HG03354 (cell line): ENCODE measurements around the gene COTL1.

ENCODE experiments used
- ATAC-seq: cut with Tn5 transposase; IDR thresholded peaks from one replicate; pipeline ENCODE4 v1.9.1; 2021; ENCODE audit warnings: mild to moderate bottlenecking; ENCODE audit not compliant: unreplicated experiment, poor library complexity, severe bottlenecking

Gene COTL1

GRCh38 chr16:84600343-84601229 is 17.3 kb downstream of the COTL1 start:
- ATAC-seq = peak; percentile 74

DNA sequence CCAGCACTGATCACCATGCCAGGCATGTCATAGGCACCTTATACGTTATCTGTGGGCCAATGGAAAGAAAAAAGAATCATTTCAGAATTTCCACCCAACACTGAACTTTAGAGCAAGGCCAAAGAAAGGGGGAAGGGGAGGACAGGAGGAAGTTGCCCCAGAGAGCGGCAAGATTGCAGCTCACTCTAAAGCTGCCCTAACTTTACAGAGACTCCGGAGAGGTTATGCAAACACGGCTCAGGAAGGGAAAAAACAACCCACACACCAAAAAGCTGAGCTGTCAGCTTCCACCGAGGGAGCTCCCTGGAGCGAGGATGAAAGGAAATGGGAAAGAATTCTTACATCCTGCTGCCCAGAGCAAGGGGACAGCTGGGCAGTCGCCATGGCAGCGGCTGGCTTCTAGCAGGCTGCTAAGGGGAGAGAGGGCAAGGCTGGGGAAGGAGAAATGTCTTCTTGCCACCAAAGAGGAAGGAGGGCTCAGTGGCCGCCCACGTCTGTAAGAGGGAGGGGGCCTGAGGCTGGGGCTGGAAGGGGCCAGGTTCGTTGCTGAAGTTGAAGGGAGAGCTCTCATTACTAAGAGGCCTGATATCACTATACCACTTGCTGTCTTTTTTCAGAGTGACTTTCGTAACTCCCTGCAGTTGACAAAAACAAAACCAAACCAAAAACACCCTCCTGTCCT is 18.2 kb downstream of the COTL1 start:
- peak; percentile 39 for ATAC-seq

- ATAC-seq = no peak
These were observed 19.5 kb downstream of the COTL1 start for GRCh38 chr16:84598360-84598759.

- ATAC-seq = no peak
These were observed 19.9 kb downstream of the COTL1 start for GRCh38 chr16:84597931-84598351.

DNA sequence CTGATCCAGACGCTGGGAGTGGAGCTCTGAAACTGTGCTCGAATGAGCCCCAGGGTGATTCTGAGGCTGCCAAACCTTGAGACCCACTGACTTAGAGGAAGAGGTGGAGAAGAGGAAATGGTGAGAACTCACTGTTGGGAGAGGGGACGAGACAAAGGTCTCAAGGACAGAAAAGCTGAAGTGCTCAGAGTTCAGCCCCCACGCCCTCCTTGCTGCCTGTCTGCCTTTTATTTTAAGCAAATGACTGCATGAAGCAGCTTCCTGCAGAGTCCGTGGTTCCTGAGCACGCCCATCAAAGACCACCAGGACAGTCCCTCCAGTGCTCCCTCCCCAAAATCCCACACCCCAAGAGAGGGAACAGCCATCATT is 20.4 kb downstream of the COTL1 start:
- no peak for ATAC-seq

DNA sequence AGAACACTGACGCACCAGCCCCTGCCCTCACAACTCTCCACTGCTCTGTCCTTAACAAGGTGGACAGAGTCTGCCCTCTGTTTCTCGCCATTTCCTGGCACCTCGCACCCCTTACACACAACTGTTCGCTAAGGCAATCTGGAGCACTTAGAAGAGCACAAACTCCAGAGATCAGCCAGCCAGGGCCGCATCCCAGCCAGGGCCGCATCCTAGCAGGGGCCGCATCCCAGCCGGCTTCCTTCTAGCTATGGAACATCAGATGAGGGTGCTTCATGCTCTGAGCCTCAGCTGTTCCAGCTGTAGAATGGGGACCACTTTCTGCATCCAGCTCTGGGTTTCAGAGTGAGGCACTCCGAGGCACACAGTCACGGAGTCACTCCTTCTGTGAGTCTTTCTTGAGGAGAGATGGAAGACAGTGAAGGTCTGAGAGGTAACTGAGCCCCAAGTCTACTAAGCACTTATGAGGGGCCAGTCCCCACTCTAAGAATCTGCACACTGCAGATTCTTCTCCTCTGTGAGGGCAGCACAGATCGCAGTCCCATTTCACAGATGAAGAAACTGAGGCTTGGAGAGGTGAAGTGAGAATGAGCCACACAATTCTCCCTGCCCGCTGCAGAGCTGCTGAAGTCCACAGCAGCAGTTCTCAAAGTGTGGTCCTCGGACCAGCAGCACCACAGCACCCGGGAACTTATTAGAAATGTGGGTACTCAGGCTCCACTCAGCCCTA is 20.9 kb downstream of the COTL1 start:
- ATAC-seq = no peak

GRCh38 chr16:84596161-84596560 is 21.7 kb downstream of the COTL1 start:
- ATAC-seq = no peak

- ATAC-seq = no peak
These were observed 22.8 kb downstream of the COTL1 start for GRCh38 chr16:84595052-84595481.

GRCh38 chr16:84594725-84595038 is 23.2 kb downstream of the COTL1 start:
- no peak for ATAC-seq

DNA sequence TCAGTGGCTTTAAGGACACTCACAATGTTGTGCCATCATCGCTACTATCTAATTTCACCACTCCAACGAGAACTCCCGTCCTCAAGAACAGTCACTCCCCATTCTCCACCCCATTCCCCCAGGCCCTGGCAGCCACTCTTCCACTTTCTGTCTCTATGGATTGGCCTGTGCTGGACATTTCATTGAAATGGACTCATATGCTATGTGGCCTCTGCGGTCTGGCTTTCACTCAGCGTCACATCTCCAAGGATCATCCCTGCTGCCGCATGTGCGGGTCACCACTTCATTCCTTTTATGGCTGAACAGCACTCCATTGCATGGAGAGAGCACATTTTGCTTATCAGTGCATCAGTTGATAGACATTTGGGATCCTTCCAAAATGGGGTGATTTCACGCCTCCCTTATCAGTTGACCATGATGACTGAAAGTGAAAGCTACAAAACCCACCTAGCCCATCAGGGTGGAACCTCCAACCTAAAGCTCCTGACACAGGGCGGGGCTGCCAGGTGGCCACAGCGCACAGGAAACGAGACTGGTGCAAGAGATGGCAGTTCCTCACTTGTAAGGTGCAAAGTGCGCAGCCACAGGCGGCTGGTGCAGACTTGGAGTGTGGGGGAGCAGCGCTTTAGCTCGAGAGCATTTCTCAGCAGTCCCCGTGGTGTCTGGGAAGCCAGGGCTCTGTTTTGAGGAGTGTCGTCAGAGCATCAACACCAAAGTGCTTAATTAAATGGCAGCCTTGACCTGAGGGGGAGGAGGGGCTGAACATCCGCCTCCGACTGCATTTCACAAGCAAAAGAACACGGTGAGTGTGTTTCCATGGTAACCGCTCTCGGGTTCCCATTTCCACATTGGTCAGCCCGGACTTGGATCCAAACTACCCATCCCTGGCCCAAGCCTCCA is 23.8 kb downstream of the COTL1 start:
- ATAC-seq = peak; percentile 93

GRCh38 chr16:84592718-84593117 is 25.2 kb downstream of the COTL1 start:
- ATAC-seq = no peak

DNA sequence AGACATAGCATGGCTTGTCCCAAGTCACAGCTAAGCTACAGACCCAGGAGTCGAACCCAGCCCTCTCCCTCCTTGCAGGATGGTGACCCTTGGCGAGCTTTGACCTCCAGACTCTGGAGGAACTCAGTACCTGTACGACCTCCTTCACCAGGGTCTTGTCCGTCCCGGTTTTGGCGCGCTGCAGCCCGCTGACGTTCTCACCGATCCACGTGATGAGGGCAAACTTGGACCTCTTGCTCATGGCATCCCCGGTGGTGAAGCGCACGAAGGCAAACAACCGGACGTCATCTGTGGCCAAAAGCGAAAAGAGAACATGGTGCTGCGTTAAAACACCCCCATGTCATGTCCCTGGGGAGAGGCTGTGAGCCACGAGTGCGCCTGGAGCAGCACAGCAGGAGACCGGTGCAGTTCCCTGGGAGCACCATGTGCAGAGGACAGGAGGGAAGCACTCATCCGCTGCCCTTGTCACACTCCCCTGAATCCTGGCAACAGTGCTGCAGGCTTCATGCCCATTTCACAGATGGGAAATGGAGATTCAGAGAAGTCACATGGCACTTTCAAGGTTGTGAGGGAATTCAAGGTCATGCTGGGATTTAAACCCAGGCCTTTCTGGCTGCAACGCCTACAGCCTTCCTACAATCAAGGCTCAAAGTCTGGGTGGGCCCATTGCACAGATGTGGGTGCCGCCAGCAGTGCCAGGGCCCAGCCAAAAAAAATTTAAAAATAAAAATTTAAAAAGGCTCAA is 27.7 kb downstream of the COTL1 start:
- no peak for ATAC-seq

DNA sequence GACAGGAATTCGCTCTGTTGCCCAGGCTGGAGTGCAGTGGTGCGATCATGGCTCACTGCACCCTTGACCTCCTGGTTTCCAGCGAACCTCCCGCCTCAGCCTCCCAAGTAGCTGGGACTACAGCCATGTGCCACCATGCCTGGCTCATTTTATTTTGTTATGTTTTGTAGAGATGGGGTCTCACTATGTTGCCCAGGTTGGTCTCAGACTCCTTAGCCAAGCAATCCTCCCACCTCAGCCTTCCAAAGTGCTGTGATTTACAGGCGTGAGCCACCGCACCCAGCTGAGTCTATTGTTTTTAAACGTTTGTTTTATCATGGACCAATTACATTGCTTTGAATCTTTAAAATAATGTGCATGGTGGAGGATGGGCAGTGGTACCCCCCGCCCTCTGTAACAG is 28.9 kb downstream of the COTL1 start:
- no peak for ATAC-seq

- ATAC-seq = peak; percentile 53
These were observed 32.0 kb downstream of the COTL1 start for GRCh38 chr16:84585886-84586285.

DNA sequence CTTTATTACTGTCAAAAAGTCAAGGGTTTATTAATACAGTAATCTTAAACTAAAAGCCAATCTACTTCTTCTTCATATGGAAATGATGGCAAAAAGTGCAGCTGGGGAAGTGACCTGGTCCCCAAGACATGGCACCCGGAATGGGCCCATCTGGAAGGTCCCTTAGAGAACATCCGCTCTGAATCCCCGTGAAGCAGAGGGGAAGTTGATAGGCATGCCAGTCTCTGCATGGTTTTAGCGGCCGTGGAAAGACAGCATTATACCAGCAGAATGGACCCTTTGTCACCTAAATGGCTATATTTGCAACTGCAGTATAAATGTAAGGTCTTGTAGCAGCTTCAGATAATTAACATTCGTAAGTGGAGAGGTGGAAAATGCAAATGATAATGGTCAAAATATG is 32.4 kb downstream of the COTL1 start:
- peak; percentile 25 for ATAC-seq

GRCh38 chr16:84584678-84585077 is 33.2 kb downstream of the COTL1 start:
- ATAC-seq = no peak

DNA sequence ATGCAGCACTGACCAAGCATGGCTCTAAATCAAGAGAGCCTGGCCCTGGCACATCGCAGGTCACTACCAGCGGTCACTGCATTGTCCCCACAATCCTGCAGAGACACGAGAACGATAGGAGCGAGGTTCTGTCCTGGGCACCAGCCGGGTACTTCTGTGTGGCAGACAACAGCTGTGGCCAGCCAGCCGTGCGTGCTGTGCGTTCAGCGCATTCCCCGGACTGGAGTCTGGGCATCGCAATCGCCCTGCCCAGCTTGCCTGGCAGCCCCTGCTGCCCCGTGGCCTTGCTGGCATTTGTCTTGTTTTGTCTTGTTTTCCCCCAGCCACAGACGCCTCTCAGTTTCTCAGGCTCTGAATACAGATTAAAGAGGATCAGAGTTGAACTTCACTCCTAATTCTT is 33.9 kb downstream of the COTL1 start:
- ATAC-seq = no peak

GRCh38 chr16:84582958-84583516 is 34.8 kb downstream of the COTL1 start:
- no peak for ATAC-seq

DNA sequence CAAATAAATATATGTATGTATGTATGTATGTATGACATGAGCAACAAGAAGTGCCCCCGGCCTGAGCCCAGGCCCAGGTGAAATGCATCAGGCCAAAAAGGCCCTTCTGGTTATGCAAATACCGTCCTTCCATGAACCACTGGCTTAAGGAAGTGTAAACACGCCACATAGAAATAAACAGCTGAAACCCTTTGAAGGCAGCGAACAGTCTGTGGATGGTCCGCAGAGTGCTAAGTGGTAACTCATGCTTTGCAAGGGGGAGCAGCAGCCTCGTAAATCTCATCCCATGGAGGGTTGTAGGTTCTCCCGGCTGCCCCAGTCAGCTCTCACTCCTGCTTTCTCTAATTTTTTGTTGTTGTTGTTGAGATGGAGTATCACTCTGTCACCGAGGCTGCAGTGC is 36.7 kb downstream of the COTL1 start:
- ATAC-seq = no peak
